Activated naive CD4-positive, alpha-beta T cell treated with anti-CD3 and anti-CD28 coated beads for 36 hours (primary cell): ENCODE results near the gene STK32C. TPM values are rescaled to one million over a fixed set of nuclear protein-coding genes. Genes with fewer than 3 reads are reported as not detected.
A peak's percentile ranks its signal among the peaks of the same experiment; 100 is the strongest.

ENCODE experiments used
- CTCF ChIA-PET: fragments of 350-600 bp; sonication (Branson Sonifier 250); formaldehyde crosslinking; loops from one replicate; lab custom pipeline; 2021; ENCODE audit warnings: antibody characterized with exemption; lab: Charles Lee
- DNase-seq: peaks from one replicate; pipeline ENCODE4 v3.0.0-alpha.2; 2020
- H3K27ac Mint-ChIP-seq: one replicate; pipeline ENCODE4 v1.8.0; 2021; ENCODE audit warnings: mild to moderate bottlenecking, mixed read lengths
- H3K27me3 Mint-ChIP-seq: one replicate; pipeline ENCODE4 v1.8.0; 2021; ENCODE audit warnings: low read depth, mixed read lengths
- H3K36me3 Mint-ChIP-seq: one replicate; pipeline ENCODE4 v1.8.0; 2021; ENCODE audit warnings: low read depth, mixed read lengths
- H3K4me1 Mint-ChIP-seq: one replicate; pipeline ENCODE4 v1.8.0; 2021; ENCODE audit warnings: low read depth, mixed read lengths
- H3K4me3 Mint-ChIP-seq: one replicate; pipeline ENCODE4 v1.8.0; 2021; ENCODE audit warnings: mild to moderate bottlenecking, moderate library complexity, mixed read lengths
- H3K9me3 Mint-ChIP-seq: one replicate; pipeline ENCODE4 v1.8.0; 2021; ENCODE audit warnings: mixed read lengths
- intact Hi-C: fragments of 100-400 bp; cut with micrococcal nuclease; formaldehyde crosslinking; loops from one replicate; pipeline ENCODE4 v1.15.1; 2023
- total RNA-seq, 2 experiments: library from RNA; stranded (reverse); gene quantifications; one replicate each; pipeline ENCODE4 v1.2.3, GENCODE V29; 2021

Gene STK32C
- total RNA-seq, 2 experiments from 2014 or later: 16.5 to 16.6 TPM

DNA sequence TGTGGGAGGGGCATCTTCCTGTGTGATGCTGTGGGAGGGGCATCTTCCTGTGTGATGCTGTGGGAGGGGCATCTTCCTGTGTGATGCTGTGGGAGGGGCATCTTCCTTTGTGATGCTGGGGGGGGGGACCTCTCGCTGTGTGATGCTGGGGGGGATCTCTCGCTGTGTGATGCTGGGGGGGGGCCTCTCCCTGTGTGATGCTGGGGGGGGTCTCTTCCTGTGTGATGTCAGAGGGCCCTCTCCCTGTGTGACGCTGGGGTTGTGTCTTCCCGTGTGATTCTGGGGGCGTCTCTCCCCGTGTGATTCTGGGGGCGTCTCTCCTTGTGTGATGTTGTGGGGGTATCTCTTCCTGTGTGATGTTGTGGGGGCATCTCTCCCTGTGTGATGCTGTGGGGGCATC lies 148.9 kb downstream of the STK32C start:
- intact Hi-C loops: loop anchor here (1.0 to 5.0 kb wide), 4 partner anchors 16 to 378 kb away; partner anchors contain the start of genes INPP5A and LRRC27
- H3K4me3 Mint-ChIP-seq: peak overlapping the region; percentile 25
- DNase-seq: peak; percentile 60

DNA sequence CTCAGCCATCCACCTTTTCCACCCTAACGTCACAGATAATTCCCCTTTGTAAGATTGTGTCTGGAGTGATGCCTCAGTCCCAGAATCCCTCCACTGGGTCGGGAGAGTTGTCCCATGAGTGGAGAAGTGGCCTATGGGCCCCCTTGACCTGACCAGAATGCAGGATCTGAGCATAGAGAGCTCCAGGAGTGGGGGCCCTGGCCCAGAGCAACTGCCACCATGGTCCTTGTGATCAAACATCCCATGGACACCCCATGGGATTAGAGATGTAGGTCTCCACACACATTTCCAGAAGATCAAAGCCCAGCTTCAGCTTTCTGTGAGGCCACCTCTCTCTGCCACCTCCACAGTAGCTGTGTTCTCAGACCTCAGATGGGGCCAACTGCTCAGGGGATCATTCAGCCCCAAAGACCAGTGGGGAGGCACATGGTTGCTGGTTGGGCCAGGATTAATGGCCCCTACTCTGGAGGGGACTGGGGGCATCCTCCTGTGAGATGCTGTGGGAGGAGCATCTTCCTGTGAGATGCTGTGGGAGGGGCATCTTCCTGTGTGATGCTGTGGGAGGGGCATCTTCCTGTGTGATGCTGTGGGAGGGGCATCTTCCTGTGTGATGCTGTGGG lies 149.5 kb downstream of the STK32C start:
- intact Hi-C loops: loop anchor here (1.0 to 5.0 kb wide), 4 partner anchors 17 to 379 kb away; partner anchors contain the start of genes INPP5A and LRRC27
- peak; percentile 46 for DNase-seq
- peak overlapping the region; percentile 7 for H3K4me3 Mint-ChIP-seq
- peak overlapping the region; percentile 67 for H3K27ac Mint-ChIP-seq
- H3K36me3 Mint-ChIP-seq: no peaks in the 10 kb centered on the region
- no peaks in the 10 kb centered on the region for H3K27me3 Mint-ChIP-seq
- no peaks in the 10 kb centered on the region for H3K9me3 Mint-ChIP-seq
- CTCF ChIA-PET: interaction anchor here (1.2 kb wide), 1 partner anchor 273 kb away, joined by 3 read pairs; no protein-coding TSS in a partner anchor
- H3K4me1 Mint-ChIP-seq: peaks cover 26% of the 10 kb centered on the region

More for the DNA sequence above, 148.9 kb downstream of the STK32C start:
- no peaks in the 10 kb centered on the region for H3K27me3 Mint-ChIP-seq
- H3K36me3 Mint-ChIP-seq: no peaks in the 10 kb centered on the region
- H3K27ac Mint-ChIP-seq: peak overlapping the region; percentile 84
- CTCF ChIA-PET: no interaction called here
- no peaks in the 10 kb centered on the region for H3K9me3 Mint-ChIP-seq
- peaks cover 30% of the 10 kb centered on the region for H3K4me1 Mint-ChIP-seq

Other genes with a start within 250 kb of the STK32C start
- gene JAKMIP3, start 242.0 kb downstream of the STK32C start, total RNA-seq: under 1 TPM; 0.40 to 0.52 TPM
- gene DPYSL4, start 121.0 kb downstream of the STK32C start, total RNA-seq: 10 to 100 TPM; 10.8 to 14.1 TPM
- gene LRRC27, start 24.2 kb upstream of the STK32C start, total RNA-seq: 1 to 10 TPM; 1.5 to 1.9 TPM
- gene PWWP2B, start 89.2 kb upstream of the STK32C start, total RNA-seq: 1 to 10 TPM; 1.5 to 2.2 TPM
- 10 to 100 TPM; 17.3 to 19.5 TPM for gene INPP5A, start 229.8 kb upstream of the STK32C start, total RNA-seq